H1 (cell line): ENCODE results near the gene AUH.

Experiments
- CREB1 ChIP-seq: IDR thresholded peaks from 2 replicates; pipeline ENCODE4 v1.6.1; 2012; ENCODE audit warnings: inconsistent platforms
- EP300 ChIP-seq, 2 experiments: IDR thresholded peaks; 1 replicate in 1 of 2; 2 replicates in 1 of 2; pipeline ENCODE4 v1.6.1; 2011 to 2012; ENCODE audit warnings: low read depth in 2 of 2, low read length in 2 of 2, mild to moderate bottlenecking in 2 of 2, borderline replicate concordance in 1 of 2, inconsistent platforms in 1 of 2, moderate library complexity in 1 of 2
- NRF1 ChIP-seq: IDR thresholded peaks from 2 replicates; pipeline ENCODE4 v1.6.1; 2011; ENCODE audit warnings: mild to moderate bottlenecking, low read depth, low read length, improper control_type of control experiment
- RXRA ChIP-seq: IDR thresholded peaks from 2 replicates; pipeline ENCODE4 v1.6.1; 2011; ENCODE audit warnings: low read depth, mild to moderate bottlenecking, low read length, moderate library complexity; ENCODE audit not compliant: insufficient read depth
- TF ChIP-seq, protein P1 (sequence below), 3 experiments: IDR thresholded peaks; 1 replicate in 2 of 3; 2 replicates in 1 of 3; pipeline versions ENCODE4 v1.5.1 to v1.6.1; 2011; ENCODE audit warnings: low read length in 3 of 3, mild to moderate bottlenecking in 3 of 3, inconsistent platforms in 2 of 3, low read depth in 1 of 3, moderate library complexity in 1 of 3; ENCODE audit not compliant: insufficient read depth in 1 of 3; ENCODE audit errors: control extremely low read depth in 1 of 3

DNA sequence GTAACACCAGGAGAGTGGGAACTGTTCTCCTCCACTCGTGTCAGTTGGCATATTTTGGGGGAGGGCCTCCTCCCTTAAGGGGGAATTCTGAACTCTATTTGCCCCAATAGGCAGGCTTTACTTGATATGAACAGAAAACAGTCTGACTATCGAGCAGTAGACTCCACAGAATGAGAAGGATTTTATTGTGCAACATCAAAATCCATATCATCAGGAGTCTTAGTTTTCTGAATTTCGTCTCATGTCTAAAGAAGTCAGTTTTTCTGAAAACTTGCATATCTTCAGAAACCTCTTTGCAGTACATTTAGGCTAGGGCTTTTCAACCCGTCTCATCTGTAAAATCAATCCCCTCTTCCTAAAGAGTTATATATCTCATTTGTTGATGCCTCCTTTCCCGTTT is 96.2 kb downstream of the AUH start:
- TF ChIP-seq, protein P1, sequence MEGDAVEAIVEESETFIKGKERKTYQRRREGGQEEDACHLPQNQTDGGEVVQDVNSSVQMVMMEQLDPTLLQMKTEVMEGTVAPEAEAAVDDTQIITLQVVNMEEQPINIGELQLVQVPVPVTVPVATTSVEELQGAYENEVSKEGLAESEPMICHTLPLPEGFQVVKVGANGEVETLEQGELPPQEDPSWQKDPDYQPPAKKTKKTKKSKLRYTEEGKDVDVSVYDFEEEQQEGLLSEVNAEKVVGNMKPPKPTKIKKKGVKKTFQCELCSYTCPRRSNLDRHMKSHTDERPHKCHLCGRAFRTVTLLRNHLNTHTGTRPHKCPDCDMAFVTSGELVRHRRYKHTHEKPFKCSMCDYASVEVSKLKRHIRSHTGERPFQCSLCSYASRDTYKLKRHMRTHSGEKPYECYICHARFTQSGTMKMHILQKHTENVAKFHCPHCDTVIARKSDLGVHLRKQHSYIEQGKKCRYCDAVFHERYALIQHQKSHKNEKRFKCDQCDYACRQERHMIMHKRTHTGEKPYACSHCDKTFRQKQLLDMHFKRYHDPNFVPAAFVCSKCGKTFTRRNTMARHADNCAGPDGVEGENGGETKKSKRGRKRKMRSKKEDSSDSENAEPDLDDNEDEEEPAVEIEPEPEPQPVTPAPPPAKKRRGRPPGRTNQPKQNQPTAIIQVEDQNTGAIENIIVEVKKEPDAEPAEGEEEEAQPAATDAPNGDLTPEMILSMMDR (IDR thresholded peaks at IDR 0.05; ENCODE audit: control extremely low read depth in 1 of 3, insufficient read depth in 1 of 3, low read depth in 1 of 3, low read length in 3 of 3), result no peak
- TF ChIP-seq EP300 (IDR thresholded peaks at IDR 0.05; ENCODE audit: borderline replicate concordance in 1 of 2, low read depth in 2 of 2, low read length in 2 of 2) (no peak), NRF1 (no peak), RXRA (no peak), CREB1 (no peak)
